Inflammatory macrophage treated with lipopolysaccharide for 1 hour (primary cell): ENCODE results near the gene KRT17.
"Not testable (repeated sequence)": the region's sequence is repeated elsewhere in the genome, so short reads cannot be mapped to it uniquely, and the experiment has no call there.

ENCODE experiments used
- DNase-seq, 2 donors: peaks; one replicate each; pipeline ENCODE4 v3.0.0-alpha.2; 2020 to 2022

KRT17 gene

GRCh38 chr17:41589301-41589700 is 35.1 kb downstream of the KRT17 start:
- no peak for DNase-seq

GRCh38 chr17:41588126-41588810 is 36.1 kb downstream of the KRT17 start:
- no peak for DNase-seq

- DNase-seq, result no peak
Observed at GRCh38 chr17:41586863-41587495, 37.4 kb downstream of the KRT17 start, which contains the start of gene KRT14. TSS of gene KRT14 (minus strand) at chr17:41586895. CDS start at chr17:41586834, 61 bp downstream.

- DNase-seq, result no peak
Observed at GRCh38 chr17:41585301-41586056, 38.9 kb downstream of the KRT17 start.

- not testable (repeated sequence) for DNase-seq
Observed at GRCh38 chr17:41584331-41584927, 39.9 kb downstream of the KRT17 start.

GRCh38 chr17:41583137-41584127 is 40.9 kb downstream of the KRT17 start:
- DNase-seq, result no peak

- not testable (repeated sequence) for DNase-seq
Observed at GRCh38 chr17:41582061-41582968, 42.1 kb downstream of the KRT17 start.

DNA sequence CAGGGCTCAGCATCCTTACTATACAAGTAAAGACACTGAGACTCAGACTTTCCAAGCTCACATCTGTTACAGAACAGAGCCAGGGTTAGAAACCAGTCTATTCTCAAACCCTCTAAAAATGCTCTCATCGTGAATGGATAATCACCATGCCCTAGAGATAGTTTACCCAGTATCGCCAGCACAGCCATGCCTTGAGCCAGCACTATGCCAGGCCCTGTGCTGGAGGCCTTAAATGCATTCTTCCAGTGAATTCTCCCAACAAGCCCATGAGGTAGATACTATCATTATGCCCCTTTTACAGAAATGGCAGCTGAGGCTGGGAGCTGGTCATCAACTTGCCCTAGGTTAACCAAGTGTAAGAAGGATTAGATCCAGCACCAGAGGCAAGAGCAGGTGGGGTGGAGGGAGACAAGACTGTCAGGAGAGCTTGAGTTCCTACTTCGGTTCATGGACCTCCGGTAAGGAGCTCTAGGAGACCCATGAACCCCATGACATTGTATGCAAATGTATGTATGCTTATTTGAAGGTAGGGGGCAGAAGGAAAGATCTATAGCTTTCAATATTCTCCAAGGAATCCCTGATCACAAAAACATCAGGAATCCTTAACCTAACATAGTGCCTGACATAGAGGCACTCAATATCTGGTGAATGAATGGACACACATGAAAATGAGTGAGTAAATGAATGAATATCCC is 42.9 kb downstream of the KRT17 start:
- DNase-seq, result no peak

GRCh38 chr17:41580687-41581365 is 43.5 kb downstream of the KRT17 start:
- no peak for DNase-seq

DNA sequence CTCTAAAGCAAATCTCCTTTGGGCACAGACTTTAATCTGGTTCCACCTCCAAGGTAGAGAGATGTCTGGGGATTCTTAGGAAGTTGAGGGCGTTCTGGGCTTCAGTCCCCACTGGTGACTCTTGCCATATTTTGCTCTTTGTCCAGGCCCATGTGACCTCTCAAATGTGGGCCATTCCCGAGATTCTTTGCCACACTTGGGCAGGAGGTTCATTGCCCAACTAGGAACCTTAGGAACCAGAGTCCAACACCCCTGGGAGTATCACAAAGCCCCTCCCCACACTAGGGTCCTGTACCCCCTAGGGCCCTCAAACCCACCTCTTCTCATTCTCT is 44.2 kb downstream of the KRT17 start:
- DNase-seq, result no peak

GRCh38 chr17:41579484-41580243 is 44.7 kb downstream of the KRT17 start:
- peak; percentile 63 to 97 for DNase-seq

GRCh38 chr17:41578971-41579370 is 45.4 kb downstream of the KRT17 start:
- DNase-seq, result no peak

DNA sequence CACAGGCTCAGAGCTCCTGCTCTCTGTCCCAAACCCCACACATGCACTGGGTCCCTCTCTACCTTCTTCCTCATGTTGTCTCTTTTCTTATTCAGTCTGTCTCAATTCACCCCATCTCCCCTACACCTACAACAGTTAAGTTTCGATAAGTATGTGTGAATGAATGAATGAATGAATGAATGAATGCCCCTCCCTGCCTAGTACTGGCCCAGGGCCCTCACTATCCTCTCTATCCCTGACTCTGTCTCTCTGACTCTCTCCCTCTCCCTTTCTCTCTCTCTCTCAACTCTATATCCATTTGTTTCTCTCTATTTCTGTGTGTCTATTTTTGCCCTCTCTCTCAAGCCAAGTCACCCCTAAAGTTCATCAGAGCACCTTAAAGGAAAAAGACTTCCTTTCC is 45.8 kb downstream of the KRT17 start:
- no peak for DNase-seq

DNA sequence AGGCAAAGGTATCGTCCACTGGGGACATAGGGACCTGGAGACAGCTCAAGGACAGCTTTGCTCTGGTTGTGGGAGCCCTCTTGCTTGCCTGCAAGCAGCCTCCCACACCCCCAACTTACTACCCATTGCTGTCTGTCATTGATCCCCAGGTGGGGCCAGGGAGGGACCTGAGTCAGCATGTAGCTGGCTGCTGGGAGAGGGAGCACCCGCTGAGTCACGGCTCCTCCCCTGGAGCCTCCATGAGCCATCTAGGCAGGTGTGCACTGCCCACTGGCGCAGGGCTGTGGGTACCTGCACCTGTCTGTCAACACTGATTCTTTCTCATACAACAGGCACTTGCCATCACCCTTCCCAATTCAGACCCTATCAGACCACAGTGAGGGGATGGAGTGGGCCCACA is 47.6 kb downstream of the KRT17 start:
- not testable (repeated sequence) for DNase-seq

DNA sequence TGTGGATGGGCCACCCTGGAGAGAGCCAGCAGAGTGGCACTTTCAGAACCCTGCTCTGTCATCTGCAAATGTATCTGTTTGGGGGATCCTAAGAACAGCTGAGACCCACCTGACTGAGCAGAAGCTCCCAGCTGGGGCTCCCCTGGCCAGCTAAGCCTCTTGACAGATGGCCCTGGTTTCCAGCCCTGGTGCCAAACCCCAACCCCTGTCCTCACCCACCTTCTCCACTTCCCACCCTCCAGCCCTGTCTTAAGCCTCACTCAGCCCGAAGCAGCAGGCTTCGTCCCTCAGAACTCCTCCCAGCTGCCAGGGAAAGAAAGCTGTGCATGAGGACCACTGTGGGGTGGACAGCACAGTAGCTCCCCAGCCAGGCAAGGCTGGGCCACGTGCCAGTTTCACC is 49.0 kb downstream of the KRT17 start:
- DNase-seq, result no peak

GRCh38 chr17:41571561-41572434 is 52.6 kb downstream of the KRT17 start, which contains the start of gene KRT9:
TSS of gene KRT9 (minus strand) at chr17:41572059. CDS start at chr17:41571992, 67 bp downstream.
- no peak for DNase-seq
